Endodermal cell (in vitro differentiated cells): ENCODE data around the gene SYPL1. TPM values are rescaled to one million over a fixed set of nuclear protein-coding genes. Genes with fewer than 3 reads are reported as not detected.

Experiments used
- DNase-seq: peaks from one replicate; pipeline ENCODE4 v3.0.0-alpha.2; 2017
- H3K27ac ChIP-seq: 2 replicates; pipeline ENCODE4 v1.5.1; 2013; ENCODE audit warnings: mild to moderate bottlenecking, low read depth, low read length, moderate library complexity
- H3K27me3 ChIP-seq: 2 replicates; pipeline ENCODE4 v1.6.1; 2013; ENCODE audit warnings: mild to moderate bottlenecking, low read length, moderate library complexity; ENCODE audit not compliant: insufficient read depth, control insufficient read depth, poor library complexity, severe bottlenecking
- H3K36me3 ChIP-seq: 2 replicates; pipeline ENCODE4 v1.7.0; 2013; ENCODE audit warnings: mild to moderate bottlenecking, low read length, moderate library complexity; ENCODE audit not compliant: control insufficient read depth, insufficient read depth
- H3K4me1 ChIP-seq: one replicate; pipeline ENCODE4 v1.7.0; 2013; ENCODE audit warnings: low read length; ENCODE audit not compliant: control insufficient read depth, insufficient read depth
- H3K4me3 ChIP-seq: 2 replicates; pipeline ENCODE4 v1.5.1; 2013; ENCODE audit warnings: mild to moderate bottlenecking, low read length, moderate library complexity
- H3K9ac ChIP-seq: 2 replicates; pipeline ENCODE4 v1.6.1; 2013; ENCODE audit warnings: mild to moderate bottlenecking, low read length, moderate library complexity; ENCODE audit not compliant: poor library complexity, severe bottlenecking; ENCODE audit errors: extremely low read depth
- H3K9me3 ChIP-seq: 2 replicates; pipeline ENCODE4 v1.6.1; 2013; ENCODE audit warnings: mild to moderate bottlenecking, low read length, moderate library complexity; ENCODE audit not compliant: control insufficient read depth
- H3K27ac Mint-ChIP-seq: 2 replicates; pipeline ENCODE4 v1.8.0; 2020; ENCODE audit warnings: mixed read lengths
- H3K27me3 Mint-ChIP-seq: 2 replicates; pipeline ENCODE4 v1.8.0; 2021; ENCODE audit warnings: mild to moderate bottlenecking, mixed read lengths; ENCODE audit not compliant: insufficient read depth
- H3K36me3 Mint-ChIP-seq: 2 replicates; pipeline ENCODE4 v1.8.0; 2020; ENCODE audit warnings: low read depth, mixed read lengths
- H3K4me1 Mint-ChIP-seq: 2 replicates; pipeline ENCODE4 v1.8.0; 2020; ENCODE audit warnings: mixed read lengths
- H3K4me3 Mint-ChIP-seq: 2 replicates; pipeline ENCODE4 v1.8.0; 2020; ENCODE audit warnings: mild to moderate bottlenecking, moderate library complexity, mixed read lengths
- H3K9me3 Mint-ChIP-seq: 2 replicates; pipeline ENCODE4 v1.8.0; 2020; ENCODE audit warnings: mild to moderate bottlenecking, mixed read lengths
- WGBS, 2 experiments: methylation state at CpG; one replicate each; pipeline versions ENCODE4 v1.1.5 to v1.1.7; 2013; ENCODE audit warnings: missing lambda C conversion rate in 2 of 2, mixed read lengths in 1 of 2; ENCODE audit not compliant: insufficient coverage in 1 of 2, insufficient read length in 1 of 2; 5-methylcytosine and 5-hydroxymethylcytosine counted together
- total RNA-seq, 2 donors: library from RNA; stranded (reverse); fragmentation: NEBNext Ultra II Directional in 1 of 2; extraction: Animal tissue kit (Norgen Biotek cat#: 25700) in 1 of 2; gene quantifications; 2 replicates in 1 of 2; 3 replicates in 1 of 2; pipeline ENCODE4 v1.2.1, GENCODE V29; 2021
- TF ChIP-seq, protein P1 (sequence below): fragments of 200-600 bp; sonication (generic); conservative IDR thresholded peaks from 2 replicates; pipeline ENCODE4 v1.5.0; 2021; ENCODE audit warnings: antibody characterized with exemption, mild to moderate bottlenecking

Gene SYPL1
- total RNA-seq, 2 donors from 2014 or later: 74.8 to 76.7 TPM

DNA sequence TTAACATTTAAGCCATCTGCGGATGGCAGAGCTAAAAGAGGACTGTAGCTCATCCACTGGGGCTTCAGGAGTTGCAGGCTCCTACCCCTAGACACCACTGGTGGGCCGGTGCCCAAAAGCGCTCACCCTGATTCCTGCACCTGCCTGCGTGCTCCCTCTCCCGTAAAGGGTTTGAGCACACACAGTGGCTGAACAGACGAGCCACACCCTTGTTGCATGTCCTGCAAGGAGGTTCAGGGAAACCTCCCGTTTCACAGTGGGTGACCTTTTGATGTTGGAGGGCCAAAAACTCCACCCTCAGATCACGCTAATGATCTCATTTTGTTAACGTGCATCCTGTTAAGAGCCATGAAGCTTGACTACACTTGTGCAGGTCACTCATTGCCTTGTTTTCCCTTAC is 37.9 kb downstream of the SYPL1 start:
- Histone ChIP-seq H3K9me3 (no peaks in the 10 kb centered on the region), H3K9ac (no peak overlapping the region), H3K4me1 (no peaks in the 10 kb centered on the region), H3K4me3 (no peak overlapping the region), H3K27me3 (no peaks in the 10 kb centered on the region), H3K36me3 (no peaks in the 10 kb centered on the region), H3K27ac (no peak overlapping the region)
- no peak overlapping the region for H3K4me3 Mint-ChIP-seq
- TF ChIP-seq, protein P1, sequence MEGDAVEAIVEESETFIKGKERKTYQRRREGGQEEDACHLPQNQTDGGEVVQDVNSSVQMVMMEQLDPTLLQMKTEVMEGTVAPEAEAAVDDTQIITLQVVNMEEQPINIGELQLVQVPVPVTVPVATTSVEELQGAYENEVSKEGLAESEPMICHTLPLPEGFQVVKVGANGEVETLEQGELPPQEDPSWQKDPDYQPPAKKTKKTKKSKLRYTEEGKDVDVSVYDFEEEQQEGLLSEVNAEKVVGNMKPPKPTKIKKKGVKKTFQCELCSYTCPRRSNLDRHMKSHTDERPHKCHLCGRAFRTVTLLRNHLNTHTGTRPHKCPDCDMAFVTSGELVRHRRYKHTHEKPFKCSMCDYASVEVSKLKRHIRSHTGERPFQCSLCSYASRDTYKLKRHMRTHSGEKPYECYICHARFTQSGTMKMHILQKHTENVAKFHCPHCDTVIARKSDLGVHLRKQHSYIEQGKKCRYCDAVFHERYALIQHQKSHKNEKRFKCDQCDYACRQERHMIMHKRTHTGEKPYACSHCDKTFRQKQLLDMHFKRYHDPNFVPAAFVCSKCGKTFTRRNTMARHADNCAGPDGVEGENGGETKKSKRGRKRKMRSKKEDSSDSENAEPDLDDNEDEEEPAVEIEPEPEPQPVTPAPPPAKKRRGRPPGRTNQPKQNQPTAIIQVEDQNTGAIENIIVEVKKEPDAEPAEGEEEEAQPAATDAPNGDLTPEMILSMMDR: no peak
- peak; percentile 57 for DNase-seq
- H3K36me3 Mint-ChIP-seq: no peaks in the 10 kb centered on the region
- WGBS, 2 experiments: 92 to 93% methylated on average over 9 of the region's 9 CpGs
- peaks cover 27% of the 10 kb centered on the region for H3K4me1 Mint-ChIP-seq
- H3K27me3 Mint-ChIP-seq: no peaks in the 10 kb centered on the region
- H3K9me3 Mint-ChIP-seq: no peaks in the 10 kb centered on the region
- no peak overlapping the region for H3K27ac Mint-ChIP-seq

DNA sequence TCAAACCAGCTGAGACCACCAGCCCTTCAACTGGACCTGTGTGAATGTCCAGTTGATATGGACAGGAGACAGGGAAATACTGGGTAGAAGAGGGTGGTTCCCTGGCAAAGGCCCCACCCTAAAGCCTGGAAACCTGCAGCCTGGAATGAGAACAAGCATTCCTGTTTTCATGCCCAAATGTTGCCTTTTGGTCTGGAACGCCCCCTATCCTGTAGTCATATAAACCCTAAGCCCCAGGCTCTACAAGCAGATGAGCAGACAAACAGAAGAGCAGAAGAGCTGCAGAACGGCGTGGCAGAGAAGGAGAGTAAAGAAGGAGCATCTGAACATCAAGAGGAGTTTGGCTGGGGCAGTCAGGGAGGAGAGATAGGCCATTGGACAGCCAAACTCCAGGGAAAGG is 38.4 kb downstream of the SYPL1 start:
- Mint-ChIP-seq H3K4me3 (no peak overlapping the region), H3K4me1 (peaks cover 27% of the 10 kb centered on the region)
- H3K4me3 ChIP-seq: no peak overlapping the region

DNA sequence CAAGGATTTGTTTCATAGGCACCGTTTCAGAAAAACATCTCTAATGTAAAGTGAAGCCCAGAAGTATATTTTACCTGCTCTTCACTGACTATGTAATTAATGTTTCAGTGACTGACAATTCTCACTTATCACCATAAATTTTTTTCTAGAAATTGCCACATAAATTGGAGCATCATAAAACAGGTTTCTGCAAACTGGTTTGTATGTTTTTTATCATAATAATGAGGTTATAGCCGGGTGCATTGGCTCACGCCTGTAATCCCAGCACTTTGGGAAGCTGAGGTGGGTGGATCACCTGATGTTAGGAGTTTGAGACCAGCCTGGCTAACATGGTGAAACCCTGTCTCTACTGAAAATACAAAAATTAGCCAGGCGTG is 39.4 kb downstream of the SYPL1 start:
- Histone ChIP-seq H3K9me3 (no peaks in the 10 kb centered on the region), H3K36me3 (no peaks in the 10 kb centered on the region), H3K4me1 (no peaks in the 10 kb centered on the region), H3K9ac (no peak overlapping the region), H3K27me3 (no peaks in the 10 kb centered on the region), H3K4me3 (no peak overlapping the region), H3K27ac (no peak overlapping the region)
- H3K36me3 Mint-ChIP-seq: no peaks in the 10 kb centered on the region
- H3K9me3 Mint-ChIP-seq: no peaks in the 10 kb centered on the region
- WGBS, 2 experiments: 91 to 92% methylated on average over 4 of the region's 4 CpGs
- H3K27ac Mint-ChIP-seq: peak overlapping the region; percentile 79
- H3K4me3 Mint-ChIP-seq: no peak overlapping the region
- no peak for DNase-seq
- TF ChIP-seq, protein P1: no peak
- peaks cover 27% of the 10 kb centered on the region for H3K4me1 Mint-ChIP-seq
- no peaks in the 10 kb centered on the region for H3K27me3 Mint-ChIP-seq

More for the DNA sequence above, 38.4 kb downstream of the SYPL1 start:
- Mint-ChIP-seq H3K27me3 (no peaks in the 10 kb centered on the region), H3K27ac (no peak overlapping the region), H3K9me3 (no peaks in the 10 kb centered on the region), H3K36me3 (no peaks in the 10 kb centered on the region)
- TF ChIP-seq, protein P1: no peak
- no peak overlapping the region for H3K27ac ChIP-seq
- no peaks in the 10 kb centered on the region for H3K4me1 ChIP-seq
- 95% methylated on average over 3 of the region's 3 CpGs; no CpG with 5 or more reads in 1 of the 2 experiments for WGBS, 2 experiments
- H3K27me3 ChIP-seq: no peaks in the 10 kb centered on the region
- no peaks in the 10 kb centered on the region for H3K9me3 ChIP-seq
- DNase-seq: no peak
- H3K9ac ChIP-seq: no peak overlapping the region
- no peaks in the 10 kb centered on the region for H3K36me3 ChIP-seq
